Kidney (tissue), 14 donors: ENCODE measurements around the gene CRYGS. TPM values are rescaled to one million over a fixed set of nuclear protein-coding genes. Genes with fewer than 3 reads are reported as not detected.

Source experiments
- DNase-seq, 5 donors: peaks; one replicate each; pipeline ENCODE4 v3.0.0-alpha.2; 2013 to 2020
- FAIRE-seq: peaks from 2 replicates; lab custom pipeline; 2012; peaks lifted over from hg19 to GRCh38; lab: Jason Lieb, UNC
- H3K27ac ChIP-seq, 2 donors: one replicate each; pipeline ENCODE4 v1.7.0; 2013; ENCODE audit warnings: low read depth in 2 of 2, low read length in 2 of 2, inconsistent platforms in 1 of 2
- H3K27me3 ChIP-seq: one replicate; pipeline ENCODE4 v1.7.1; 2013; ENCODE audit warnings: low read length, inconsistent platforms; ENCODE audit not compliant: control insufficient read depth, insufficient read depth
- H3K36me3 ChIP-seq, 3 donors: one replicate each; pipeline versions ENCODE4 v1.7.0 to v1.7.1; 2013; ENCODE audit warnings: low read length in 3 of 3, control low read depth in 1 of 3, inconsistent platforms in 1 of 3; ENCODE audit not compliant: insufficient read depth in 3 of 3, control insufficient read depth in 2 of 3
- H3K4me1 ChIP-seq, 3 donors: one replicate each; pipeline versions ENCODE4 v1.7.0 to v1.7.1; 2013; ENCODE audit warnings: low read length in 3 of 3, inconsistent platforms in 1 of 3, low read depth in 1 of 3; ENCODE audit not compliant: control insufficient read depth in 2 of 3, insufficient read depth in 2 of 3
- H3K4me3 ChIP-seq, 3 donors: one replicate each; pipeline versions ENCODE4 v1.7.0 to v1.8.1; 2013; ENCODE audit warnings: low read length in 3 of 3, control low read depth in 1 of 3, inconsistent platforms in 1 of 3
- H3K9ac ChIP-seq, 3 donors: one replicate each; pipeline versions ENCODE4 v1.7.0 to v1.7.1; 2013; ENCODE audit warnings: low read length in 3 of 3, control low read depth in 1 of 3, inconsistent platforms in 1 of 3
- H3K9me3 ChIP-seq, 3 donors: one replicate each; pipeline versions ENCODE4 v1.7.0 to v1.7.1; 2013; ENCODE audit warnings: low read length in 3 of 3, control low read depth in 1 of 3, inconsistent platforms in 1 of 3; ENCODE audit not compliant: control insufficient read depth in 2 of 3, insufficient read depth in 1 of 3
- CTCF ChIP-seq: IDR thresholded peaks from 3 replicates; pipeline ENCODE4 v1.5.1; 2012; ENCODE audit warnings: mild to moderate bottlenecking, moderate library complexity, borderline replicate concordance; ENCODE audit not compliant: insufficient read depth; ENCODE audit errors: extremely low read depth
- intact Hi-C: fragments of 100-400 bp; cut with DNase I; formaldehyde crosslinking; loops from one replicate; pipeline ENCODE4 v1.11.1; 2022
- polyA plus RNA-seq: library from polyadenylated mRNA; stranded (reverse); fragments of 350-450 nt; fragmentation: Illumina TruSeq; extraction: RNeasy Lipid Tissue Mini Kit (QIAGEN cat#74804); gene quantifications from one replicate; pipeline ENCODE4 v1.2.3, GENCODE V29; 2014; ENCODE audit warnings: low read depth, low replicate concordance; ENCODE audit not compliant: insufficient read depth
- total RNA-seq: library from RNA; stranded (reverse); fragmentation: NEBNext Ultra II Directional; extraction: Animal tissue kit (Norgen Biotek cat#: 25700); gene quantifications from one replicate; pipeline ENCODE4 v1.2.1, GENCODE V29; 2021
- donor health status: control.
- donor health status: control.
- donor health status: control.
- donor health status: control.
- donor health status: control.
- donor health status: DM: yes; HTN: yes; CAD: no.
- donor health status: Normal renal cell carcinoma (clear cell type).

The CRYGS gene
- total and polyA plus RNA-seq, 2 donors from 2014 or later = 2.9 to 3.7 TPM

GRCh38 chr3:186509423-186509822, 34.8 kb downstream of the CRYGS start:
- H3K36me3 ChIP-seq = no peaks in the 10 kb centered on the region
- no peaks in the 10 kb centered on the region for H3K27me3 ChIP-seq
- H3K9ac ChIP-seq = no peak overlapping the region
- FAIRE-seq (no peak), DNase-seq (no peak)
- no peaks in the 10 kb centered on the region for H3K9me3 ChIP-seq
- no peak overlapping the region for H3K27ac ChIP-seq
- H3K4me1 ChIP-seq = no peaks in the 10 kb centered on the region
- intact Hi-C loops = no loop called here
- TF ChIP-seq CTCF = no peak
- no peak overlapping the region for H3K4me3 ChIP-seq

- no peak for TF ChIP-seq CTCF
- intact Hi-C loops = no loop called here
- Histone ChIP-seq H3K36me3 (no peaks in the 10 kb centered on the region), H3K4me1 (no peaks in the 10 kb centered on the region), H3K27ac (no peak overlapping the region), H3K4me3 (no peak overlapping the region), H3K27me3 (no peaks in the 10 kb centered on the region), H3K9ac (no peak overlapping the region), H3K9me3 (no peaks in the 10 kb centered on the region)
- FAIRE-seq (no peak), DNase-seq (no peak)
Observed at GRCh38 chr3:186506857-186507256, 37.3 kb downstream of the CRYGS start.

GRCh38 chr3:186506191-186506739, 37.9 kb downstream of the CRYGS start:
- no peaks in the 10 kb centered on the region for H3K27me3 ChIP-seq
- no peaks in the 10 kb centered on the region for H3K36me3 ChIP-seq
- no peak overlapping the region for H3K4me3 ChIP-seq
- H3K27ac ChIP-seq = no peak overlapping the region
- DNase-seq (no peak), FAIRE-seq (no peak)
- H3K9ac ChIP-seq = no peak overlapping the region
- no peaks in the 10 kb centered on the region for H3K4me1 ChIP-seq
- TF ChIP-seq CTCF = no peak
- no peaks in the 10 kb centered on the region for H3K9me3 ChIP-seq
- intact Hi-C loops = no loop called here
